Neural cell (in vitro differentiated cells): Measurements from ENCODE around the gene DGLUCY. TPM values are rescaled to one million over a fixed set of nuclear protein-coding genes. Genes with fewer than 3 reads are reported as not detected.

Experiments used
- H2AFZ ChIP-seq: fragments of 200-600, 300-800 bp; sonication (generic), shearing (Covaris generic); 2 replicates; pipeline ENCODE4 v1.6.0; 2014; ENCODE audit warnings: low read depth, mild to moderate bottlenecking, antibody characterized with exemption, low read length, moderate library complexity
- H3F3A ChIP-seq: fragments of 200-600 bp; shearing (Covaris generic); 2 replicates; pipeline ENCODE4 v1.6.1; 2016; ENCODE audit warnings: mild to moderate bottlenecking, moderate library complexity, mixed read lengths, antibody characterized with exemption, low read length; ENCODE audit not compliant: insufficient read depth, poor library complexity, severe bottlenecking
- H3K27ac ChIP-seq: fragments of 200-600, 300-800 bp; sonication (generic), shearing (Covaris generic); 2 replicates; pipeline ENCODE4 v1.5.1; 2014; ENCODE audit warnings: mild to moderate bottlenecking, low read length, moderate library complexity
- H3K27me3 ChIP-seq: fragments of 300-800, 200-600 bp; sonication (generic), shearing (Covaris generic); 2 replicates; pipeline ENCODE4 v1.6.0; 2014; ENCODE audit warnings: mild to moderate bottlenecking, low read depth, low read length, moderate library complexity; ENCODE audit not compliant: insufficient read depth
- H3K36me3 ChIP-seq: fragments of 300-800, 200-600 bp; sonication (generic), shearing (Covaris generic); 2 replicates; pipeline ENCODE4 v1.5.1; 2014; ENCODE audit warnings: mild to moderate bottlenecking, antibody characterized with exemption, low read length, moderate library complexity; ENCODE audit not compliant: insufficient read depth
- H3K4me2 ChIP-seq: fragments of 300-800, 200-600 bp; sonication (generic), shearing (Covaris generic); 2 replicates; pipeline ENCODE4 v1.6.0; 2014; ENCODE audit warnings: mild to moderate bottlenecking, low read length
- H3K4me3 ChIP-seq: fragments of 300-800, 200-600 bp; sonication (generic), shearing (Covaris generic); 2 replicates; pipeline ENCODE4 v1.5.1; 2014; ENCODE audit warnings: mild to moderate bottlenecking, low read length, moderate library complexity
- H3K79me2 ChIP-seq: fragments of 200-600 bp; shearing (Covaris generic); replicated peaks from 2 replicates; pipeline ENCODE4 v1.6.0; 2014; ENCODE audit warnings: mild to moderate bottlenecking, low read length, moderate library complexity; ENCODE audit not compliant: insufficient read depth
- H3K9ac ChIP-seq: fragments of 300-800, 200-600 bp; sonication (generic), shearing (Covaris generic); 2 replicates; pipeline ENCODE4 v1.6.1; 2016; ENCODE audit warnings: mild to moderate bottlenecking, low read length, mixed read lengths
- H3K9me2 ChIP-seq: fragments of 200-600 bp; shearing (Covaris generic); 2 replicates; pipeline ENCODE4 v1.6.1; 2016; ENCODE audit warnings: mild to moderate bottlenecking, low read length, mixed read lengths; ENCODE audit not compliant: insufficient read depth
- H3K9me3 ChIP-seq: fragments of 200-600, 300-800 bp; sonication (generic), shearing (Covaris generic); 2 replicates; pipeline ENCODE4 v1.6.1; 2016; ENCODE audit warnings: mild to moderate bottlenecking, mixed run types, low read length, moderate library complexity, mixed read lengths
- H4K20me1 ChIP-seq: fragments of 200-600 bp; shearing (Covaris generic); 2 replicates; pipeline ENCODE4 v1.6.1; 2016; ENCODE audit warnings: mild to moderate bottlenecking, mixed run types; ENCODE audit not compliant: insufficient read depth
- EZH2 ChIP-seq: fragments of 200-600, 300-800 bp; shearing (Covaris generic), sonication (generic); IDR thresholded peaks from 2 replicates; pipeline ENCODE4 v1.6.1; 2014; ENCODE audit warnings: antibody characterized with exemption, low read length, borderline replicate concordance, mild to moderate bottlenecking; ENCODE audit not compliant: insufficient read depth, poor library complexity, severe bottlenecking
- MXI1 ChIP-seq: fragments of 450-650 bp; conservative IDR thresholded peaks from 2 replicates; pipeline ENCODE4 v1.6.1; 2014; ENCODE audit warnings: antibody characterized with exemption, mild to moderate bottlenecking; ENCODE audit not compliant: poor library complexity, severe bottlenecking
- POLR2AphosphoS5 ChIP-seq: IDR thresholded peaks from 2 replicates; pipeline ENCODE4 v1.6.1; 2012
- RAD21 ChIP-seq: fragments of 450-650 bp; conservative IDR thresholded peaks from 2 replicates; pipeline ENCODE4 v1.6.1; 2014; ENCODE audit warnings: antibody characterized with exemption, mild to moderate bottlenecking, moderate library complexity
- REST ChIP-seq: IDR thresholded peaks from 2 replicates; pipeline ENCODE4 v1.6.1; 2012; ENCODE audit warnings: borderline replicate concordance
- SMC3 ChIP-seq: fragments of 450-650 bp; conservative IDR thresholded peaks from 2 replicates; pipeline ENCODE4 v1.6.1; 2014; ENCODE audit warnings: antibody characterized with exemption, mild to moderate bottlenecking, moderate library complexity; ENCODE audit not compliant: poor library complexity
- TAF1 ChIP-seq: IDR thresholded peaks from 2 replicates; pipeline ENCODE4 v1.6.1; 2012; ENCODE audit warnings: low read depth
- polyA plus RNA-seq: library from polyadenylated mRNA; depleted of rRNA; stranded (reverse); fragments of >200 nt; gene quantifications from 2 replicates; pipeline ENCODE4 v1.2.3, GENCODE V29; 2014
- TF ChIP-seq, protein P1 (sequence below): fragments of 450-650 bp; IDR thresholded peaks from 2 replicates; pipeline ENCODE4 v1.5.1; 2014; ENCODE audit warnings: antibody characterized with exemption, mild to moderate bottlenecking, moderate library complexity; ENCODE audit not compliant: poor library complexity, severe bottlenecking

DGLUCY gene
- polyA plus RNA-seq, 1 donor from 2014 or later, result 30.5 TPM

DNA sequence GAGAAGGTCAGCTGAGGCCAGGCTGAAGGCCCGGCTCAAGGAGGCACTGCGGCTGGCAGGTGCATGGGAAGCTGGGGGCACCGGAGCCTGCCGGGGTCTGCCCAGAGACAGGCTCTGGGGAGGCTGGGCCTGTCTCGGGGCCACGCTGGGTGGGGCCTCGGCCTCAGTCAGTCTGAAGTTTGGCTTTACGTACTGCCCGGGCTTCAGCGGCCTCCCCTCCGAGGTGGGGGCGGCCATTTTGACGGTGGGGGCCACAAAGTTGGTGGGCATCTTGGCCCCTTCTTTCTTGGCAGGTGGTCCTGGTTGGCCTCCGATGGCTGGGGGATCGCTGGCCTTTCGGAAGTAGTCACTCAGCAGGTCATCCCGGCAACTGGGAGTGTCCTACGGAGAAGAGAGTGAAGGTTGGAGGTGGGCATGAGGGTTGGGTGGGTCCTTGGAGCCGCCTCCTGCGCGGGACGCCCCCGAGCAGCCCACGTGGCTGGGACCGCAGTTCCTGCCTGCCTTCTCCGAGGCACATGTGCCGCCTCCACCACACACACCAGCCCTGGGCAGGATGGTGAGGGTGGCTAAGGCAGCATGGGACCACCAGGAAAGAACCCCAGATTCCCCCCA lies 159.5 kb downstream of the DGLUCY start:
- Histone ChIP-seq H3K4me3 (no peak overlapping the region), H3K36me3 (peaks cover 6% of the 10 kb centered on the region), H3K27ac (no peak overlapping the region), H3K79me2 (no peaks in the 10 kb centered on the region), H2AFZ (no peak overlapping the region), H3K4me2 (no peak overlapping the region), H3K27me3 (no peaks in the 10 kb centered on the region), H3F3A (no peaks in the 10 kb centered on the region), H3K9me2 (no peaks in the 10 kb centered on the region), H3K9ac (no peak overlapping the region), H3K9me3 (no peaks in the 10 kb centered on the region), H4K20me1 (no peaks in the 10 kb centered on the region)
- TF ChIP-seq POLR2AphosphoS5 (no peak), RAD21 (no peak), TAF1 (no peak)

DNA sequence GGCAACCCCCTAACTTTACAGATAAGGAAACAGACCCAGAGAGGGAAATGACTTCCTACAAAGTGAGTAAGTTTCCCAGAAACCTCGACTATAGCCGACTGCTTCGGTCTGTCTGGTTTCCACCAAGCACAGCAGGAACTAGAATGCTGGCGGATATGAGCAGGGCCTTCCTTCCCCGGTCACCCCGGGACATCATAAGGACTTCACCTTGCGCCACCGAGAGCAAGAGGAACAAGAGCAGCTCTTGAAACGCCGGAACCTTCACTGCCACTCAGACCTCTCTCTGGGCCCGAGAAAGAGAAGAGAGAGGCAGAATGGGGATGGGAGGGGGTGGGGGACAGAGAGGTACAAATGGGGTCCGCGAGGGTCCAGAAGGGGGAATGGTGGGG lies 160.0 kb downstream of the DGLUCY start:
- Histone ChIP-seq H3K4me2 (no peak overlapping the region), H2AFZ (no peak overlapping the region), H3K79me2 (no peaks in the 10 kb centered on the region), H3K36me3 (peaks cover 8% of the 10 kb centered on the region), H4K20me1 (no peaks in the 10 kb centered on the region), H3F3A (no peaks in the 10 kb centered on the region), H3K27ac (no peak overlapping the region), H3K27me3 (no peaks in the 10 kb centered on the region), H3K4me3 (no peak overlapping the region), H3K9me2 (no peaks in the 10 kb centered on the region), H3K9me3 (no peaks in the 10 kb centered on the region), H3K9ac (no peak overlapping the region)
- no peak for TF ChIP-seq MXI1
- TF ChIP-seq POLR2AphosphoS5, result no peak
- TF ChIP-seq REST, result no peak
- TF ChIP-seq, protein P1, sequence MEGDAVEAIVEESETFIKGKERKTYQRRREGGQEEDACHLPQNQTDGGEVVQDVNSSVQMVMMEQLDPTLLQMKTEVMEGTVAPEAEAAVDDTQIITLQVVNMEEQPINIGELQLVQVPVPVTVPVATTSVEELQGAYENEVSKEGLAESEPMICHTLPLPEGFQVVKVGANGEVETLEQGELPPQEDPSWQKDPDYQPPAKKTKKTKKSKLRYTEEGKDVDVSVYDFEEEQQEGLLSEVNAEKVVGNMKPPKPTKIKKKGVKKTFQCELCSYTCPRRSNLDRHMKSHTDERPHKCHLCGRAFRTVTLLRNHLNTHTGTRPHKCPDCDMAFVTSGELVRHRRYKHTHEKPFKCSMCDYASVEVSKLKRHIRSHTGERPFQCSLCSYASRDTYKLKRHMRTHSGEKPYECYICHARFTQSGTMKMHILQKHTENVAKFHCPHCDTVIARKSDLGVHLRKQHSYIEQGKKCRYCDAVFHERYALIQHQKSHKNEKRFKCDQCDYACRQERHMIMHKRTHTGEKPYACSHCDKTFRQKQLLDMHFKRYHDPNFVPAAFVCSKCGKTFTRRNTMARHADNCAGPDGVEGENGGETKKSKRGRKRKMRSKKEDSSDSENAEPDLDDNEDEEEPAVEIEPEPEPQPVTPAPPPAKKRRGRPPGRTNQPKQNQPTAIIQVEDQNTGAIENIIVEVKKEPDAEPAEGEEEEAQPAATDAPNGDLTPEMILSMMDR, result no peak

DNA sequence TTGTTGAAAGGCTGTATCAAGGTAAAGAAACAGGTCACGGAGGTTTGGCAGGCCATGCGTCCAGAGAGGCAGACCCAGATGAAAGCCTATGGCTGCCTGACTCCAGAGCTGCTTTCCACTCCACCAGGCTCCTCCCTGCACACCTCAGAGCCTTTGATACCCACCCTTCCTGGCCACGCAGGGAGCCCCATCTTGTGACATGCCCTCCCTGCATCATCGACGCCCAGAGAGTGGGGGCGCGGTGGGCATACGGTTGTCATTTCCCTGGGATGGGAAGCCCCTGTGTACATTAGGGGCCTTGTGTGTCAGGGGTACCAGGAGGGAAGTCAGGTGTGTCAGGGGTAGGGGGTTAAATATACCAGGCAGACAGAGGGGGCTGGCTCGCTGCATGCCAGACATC lies 160.9 kb downstream of the DGLUCY start:
- no peak overlapping the region for H3K4me3 ChIP-seq
- no peak for TF ChIP-seq MXI1
- TF ChIP-seq POLR2AphosphoS5, result no peak
- no peak for TF ChIP-seq TAF1
- TF ChIP-seq EZH2, result no peak
- no peak for TF ChIP-seq RAD21
- no peak for TF ChIP-seq SMC3
- TF ChIP-seq REST, result no peak
- no peak overlapping the region for H2AFZ ChIP-seq
- no peaks in the 10 kb centered on the region for H3F3A ChIP-seq
- H4K20me1 ChIP-seq, result no peaks in the 10 kb centered on the region
- H3K9me3 ChIP-seq, result no peaks in the 10 kb centered on the region
- no peak overlapping the region for H3K4me2 ChIP-seq
- H3K27me3 ChIP-seq, result no peaks in the 10 kb centered on the region
- no peaks in the 10 kb centered on the region for H3K79me2 ChIP-seq
- H3K9me2 ChIP-seq, result no peaks in the 10 kb centered on the region
- no peak overlapping the region for H3K9ac ChIP-seq
- no peak overlapping the region for H3K27ac ChIP-seq
- H3K36me3 ChIP-seq, result peaks cover 8% of the 10 kb centered on the region
